ENCODE data around the gene EMP1.

The EMP1 gene

GRCh38 chr12:13173012-13173932, 23.3 kb upstream of the EMP1 start:
- DNase-seq (ENCODE audit: low read depth) = no peak

- no peak for DNase-seq (ENCODE audit: low read depth)
Observed at GRCh38 chr12:13175499-13175898, 21.0 kb upstream of the EMP1 start.

GRCh38 chr12:13176256-13176655, 20.3 kb upstream of the EMP1 start:
- DNase-seq (ENCODE audit: low read depth) = no peak

GRCh38 chr12:13177373-13177772, 19.2 kb upstream of the EMP1 start:
- no peak for DNase-seq (ENCODE audit: low read depth)

- no peak for DNase-seq (ENCODE audit: low read depth)
Observed at GRCh38 chr12:13177906-13178305, 18.6 kb upstream of the EMP1 start.

- no peak for DNase-seq (ENCODE audit: low read depth)
Observed at GRCh38 chr12:13178568-13179210, 17.8 kb upstream of the EMP1 start.

GRCh38 chr12:13179211-13180074, 17.1 kb upstream of the EMP1 start:
- DNase-seq (ENCODE audit: low read depth) = peak; percentile 52

- no peak for DNase-seq (ENCODE audit: low read depth)
Observed at GRCh38 chr12:13181375-13182070, 15.0 kb upstream of the EMP1 start.

- no peak for DNase-seq (ENCODE audit: low read depth)
Observed at GRCh38 chr12:13182881-13183280, 13.6 kb upstream of the EMP1 start.

- DNase-seq (ENCODE audit: low read depth) = no peak
Observed at GRCh38 chr12:13183620-13184019, 12.9 kb upstream of the EMP1 start.

GRCh38 chr12:13186302-13186701, 10.2 kb upstream of the EMP1 start:
- DNase-seq (ENCODE audit: low read depth) = no peak

GRCh38 chr12:13187399-13187798, 9.1 kb upstream of the EMP1 start:
- DNase-seq (ENCODE audit: low read depth) = no peak

- no peak for DNase-seq (ENCODE audit: low read depth)
Observed at GRCh38 chr12:13189264-13189663, 7.3 kb upstream of the EMP1 start.

- no peak for DNase-seq (ENCODE audit: low read depth)
Observed at GRCh38 chr12:13190275-13190674, 6.3 kb upstream of the EMP1 start.

GRCh38 chr12:13192719-13193118, 3.8 kb upstream of the EMP1 start:
- no peak for DNase-seq (ENCODE audit: low read depth)

GRCh38 chr12:13193505-13194231, 2.9 kb upstream of the EMP1 start:
- DNase-seq (ENCODE audit: low read depth) = no peak

- no peak for DNase-seq (ENCODE audit: low read depth)
Observed at GRCh38 chr12:13194401-13195110, 2.0 kb upstream of the EMP1 start.

GRCh38 chr12:13195250-13195649, 1.3 kb upstream of the EMP1 start:
- no peak for DNase-seq (ENCODE audit: low read depth)

GRCh38 chr12:13195785-13196129, 769 bp upstream of the EMP1 start:
- no peak for DNase-seq (ENCODE audit: low read depth)

- DNase-seq (ENCODE audit: low read depth) = no peak
Observed at GRCh38 chr12:13197032-13197431, 506 bp downstream of the EMP1 start.
